NCI-H2029 (cell line): Measurements from ENCODE around the gene TK2.
A peak's percentile ranks its signal among the peaks of the same experiment; 100 is the strongest.

Source experiments
- DNase-seq: peaks from one replicate; lab custom pipeline; 2025; lab: John Stamatoyannopoulos, UW

TK2 gene

GRCh38 chr16:66481943-66482390 is 68.0 kb downstream of the TK2 start:
- no peak for DNase-seq

GRCh38 chr16:66481081-66481942 is 68.6 kb downstream of the TK2 start:
- DNase-seq, result no peak

- DNase-seq, result no peak
These were observed 69.4 kb downstream of the TK2 start for GRCh38 chr16:66480265-66481080.

- no peak for DNase-seq
These were observed 70.2 kb downstream of the TK2 start for GRCh38 chr16:66479661-66480264.

DNA sequence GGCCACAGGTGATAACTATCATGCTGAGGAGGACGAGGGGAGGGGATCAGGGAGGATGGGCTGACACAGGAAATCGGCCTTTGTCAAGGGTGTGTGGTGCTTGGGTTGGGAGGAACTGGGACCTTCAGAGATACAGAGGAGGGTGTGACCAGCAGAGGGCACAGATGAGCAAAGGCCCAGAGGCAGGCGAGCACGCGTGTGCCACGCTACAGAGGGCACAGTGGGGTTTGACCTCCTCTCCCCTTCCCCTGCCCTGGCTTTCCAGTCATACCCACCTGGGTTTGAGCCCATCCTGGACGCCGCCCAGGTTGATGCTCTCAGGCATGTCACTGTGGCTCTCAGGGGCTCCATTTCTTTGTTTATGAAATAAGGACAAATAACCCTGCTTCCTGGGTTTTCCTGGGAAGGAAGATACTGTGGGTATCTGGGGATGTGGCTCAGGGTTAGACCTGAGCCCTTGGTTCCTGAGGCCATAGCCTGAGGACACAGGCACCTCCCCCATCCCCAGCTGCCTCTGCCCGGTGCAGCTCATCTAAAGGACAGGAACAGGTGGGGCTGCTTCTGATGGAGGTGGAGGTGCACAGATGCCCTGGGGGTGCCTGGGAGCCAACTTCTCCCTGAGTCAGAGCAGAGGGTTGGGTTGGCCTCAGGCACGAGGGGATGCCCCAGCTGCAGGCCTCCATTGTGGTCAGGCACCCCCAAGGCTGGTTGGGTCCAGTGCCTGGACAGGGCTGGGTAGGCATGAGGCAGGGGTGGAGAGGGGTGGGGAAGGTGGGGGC is 71.0 kb downstream of the TK2 start:
- DNase-seq, result no peak

DNA sequence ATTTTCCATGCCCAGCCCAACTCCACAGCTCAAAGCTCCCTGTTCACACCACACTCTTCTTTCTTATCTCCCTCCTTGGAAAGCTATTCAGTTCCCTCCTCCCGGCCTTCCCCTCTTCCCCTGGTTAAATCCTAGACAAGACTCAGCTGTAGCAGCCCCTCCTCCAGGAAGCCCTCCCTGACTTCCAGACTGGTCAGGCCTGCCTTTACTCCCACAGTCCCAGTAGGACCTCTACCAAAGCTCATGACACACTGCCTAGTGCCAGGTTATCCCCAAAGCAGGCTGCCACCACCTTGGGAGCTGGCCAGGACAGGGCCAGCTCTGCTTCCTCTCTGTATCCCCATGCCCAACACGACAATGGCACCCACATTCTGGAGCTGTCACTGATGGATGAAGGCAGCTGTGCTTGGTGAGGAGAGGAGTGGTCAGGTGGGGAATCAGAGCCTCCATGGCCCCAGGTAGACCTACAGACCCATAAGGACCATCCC is 72.8 kb downstream of the TK2 start:
- no peak for DNase-seq

- DNase-seq, result peak; percentile 2
These were observed 73.4 kb downstream of the TK2 start for GRCh38 chr16:66476328-66477027.

DNA sequence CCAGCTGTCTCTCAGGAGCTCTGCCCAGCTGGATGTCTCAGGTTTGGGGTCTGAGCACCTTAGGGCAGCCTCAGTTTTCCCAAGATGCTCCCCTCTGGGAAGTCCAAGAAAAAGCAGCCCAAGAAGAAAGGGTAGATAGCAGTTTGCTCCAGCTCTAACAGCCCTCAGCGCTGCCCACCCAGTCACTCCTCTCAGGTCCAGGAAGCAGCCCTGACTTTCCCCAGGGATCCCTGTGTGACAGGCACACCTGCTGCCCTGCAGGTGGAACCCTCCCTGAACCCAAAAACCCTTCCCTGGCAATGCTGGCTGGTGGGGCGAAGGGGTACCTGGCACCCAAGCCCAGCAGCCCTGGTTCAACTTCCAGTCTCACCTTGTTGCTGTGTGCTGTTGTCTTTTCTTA is 74.7 kb downstream of the TK2 start:
- DNase-seq, result no peak

- peak; percentile 91 for DNase-seq
These were observed 75.1 kb downstream of the TK2 start for GRCh38 chr16:66474750-66475199.

DNA sequence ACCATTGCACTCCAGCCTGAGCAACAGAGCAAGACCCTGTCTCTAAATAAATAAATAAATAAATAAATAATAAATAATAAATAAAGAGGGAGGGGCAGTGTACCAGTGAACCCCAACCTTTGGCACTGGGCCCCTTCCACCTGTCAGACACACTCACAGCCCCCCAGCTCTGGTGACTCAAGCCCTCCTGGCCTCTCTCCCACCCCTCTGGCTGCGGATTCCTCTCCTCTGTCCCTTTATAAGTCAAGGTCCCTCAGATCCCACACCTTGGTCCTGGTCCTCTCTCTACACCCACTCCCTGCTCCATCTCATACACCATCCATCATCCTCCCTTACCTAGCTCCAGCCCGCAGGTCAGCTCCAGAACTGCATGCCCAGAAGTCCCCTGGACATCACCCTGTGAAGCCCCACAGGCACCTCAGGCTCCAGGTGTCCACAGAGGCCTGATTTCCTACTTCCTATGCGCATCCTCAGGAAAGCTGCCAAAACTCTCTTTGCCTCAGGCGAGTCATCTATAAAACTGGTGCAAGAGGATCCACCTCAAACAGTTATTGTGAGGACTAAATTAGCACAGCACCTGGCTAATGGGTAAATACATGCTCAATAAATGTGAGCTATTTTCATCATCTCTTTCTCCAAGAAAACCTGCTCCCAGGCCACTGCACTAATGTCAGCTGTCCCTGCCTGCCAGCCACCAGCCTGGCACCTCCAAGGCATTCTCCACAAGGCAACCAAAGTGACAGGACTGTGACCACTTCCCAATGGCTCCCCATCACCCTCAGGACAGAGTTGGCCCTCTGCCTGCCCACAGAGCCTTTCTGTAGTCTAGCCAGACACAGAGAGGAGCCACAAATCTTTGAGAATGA is 76.0 kb downstream of the TK2 start:
- peak; percentile 59 for DNase-seq

- DNase-seq, result no peak
These were observed 76.8 kb downstream of the TK2 start for GRCh38 chr16:66473051-66473571.

- DNase-seq, result no peak
These were observed 78.1 kb downstream of the TK2 start for GRCh38 chr16:66471716-66472393.

DNA sequence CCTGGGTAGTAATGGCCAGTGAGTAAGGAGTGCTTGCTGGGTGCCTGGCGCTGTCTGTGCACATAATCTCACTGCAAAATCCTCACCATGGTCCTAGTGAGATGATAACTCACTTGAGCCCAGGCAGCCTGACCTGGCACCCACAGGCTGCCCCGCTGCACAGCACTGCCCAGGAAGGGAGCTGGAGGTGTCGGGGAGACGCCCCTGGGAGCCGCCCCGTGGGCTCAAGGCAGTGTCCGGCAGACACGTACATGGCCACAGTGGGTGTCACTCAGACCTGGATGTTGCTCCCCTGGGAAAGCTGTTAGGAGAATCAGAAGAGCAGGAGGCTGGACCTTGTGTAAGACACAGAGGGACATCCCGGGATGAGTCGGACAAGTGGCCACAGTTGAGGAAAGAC is 78.7 kb downstream of the TK2 start:
- no peak for DNase-seq

- no peak for DNase-seq
These were observed 79.4 kb downstream of the TK2 start for GRCh38 chr16:66470556-66470955.

DNA sequence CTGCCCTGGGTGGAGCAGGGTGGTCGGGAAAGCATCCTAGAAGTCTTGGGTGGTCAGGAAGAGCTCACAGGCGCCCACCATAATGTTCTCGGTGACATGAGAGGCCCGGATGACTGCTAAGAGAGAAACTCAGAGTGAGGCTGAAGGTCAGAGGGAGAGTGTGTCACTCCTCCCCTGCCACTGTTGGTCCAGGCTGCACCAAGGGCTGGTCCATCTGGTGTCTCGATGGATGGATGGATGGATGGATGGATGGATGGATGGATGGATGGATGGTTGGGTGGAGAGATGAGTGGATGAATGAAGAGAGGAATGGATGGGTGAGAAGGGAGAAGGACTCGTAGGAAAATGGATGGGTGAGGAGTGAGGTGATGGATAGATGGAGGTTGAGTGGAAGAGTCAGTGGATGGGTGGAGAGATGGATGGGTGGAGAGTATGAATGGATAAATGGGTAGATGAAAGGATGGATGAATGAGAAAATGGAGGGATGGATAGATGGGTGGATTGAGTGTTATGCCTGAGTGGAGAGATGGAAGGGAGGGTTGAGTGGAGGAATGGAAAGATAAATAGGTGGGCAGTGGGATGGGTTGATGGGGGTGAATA is 79.9 kb downstream of the TK2 start:
- DNase-seq, result no peak

DNA sequence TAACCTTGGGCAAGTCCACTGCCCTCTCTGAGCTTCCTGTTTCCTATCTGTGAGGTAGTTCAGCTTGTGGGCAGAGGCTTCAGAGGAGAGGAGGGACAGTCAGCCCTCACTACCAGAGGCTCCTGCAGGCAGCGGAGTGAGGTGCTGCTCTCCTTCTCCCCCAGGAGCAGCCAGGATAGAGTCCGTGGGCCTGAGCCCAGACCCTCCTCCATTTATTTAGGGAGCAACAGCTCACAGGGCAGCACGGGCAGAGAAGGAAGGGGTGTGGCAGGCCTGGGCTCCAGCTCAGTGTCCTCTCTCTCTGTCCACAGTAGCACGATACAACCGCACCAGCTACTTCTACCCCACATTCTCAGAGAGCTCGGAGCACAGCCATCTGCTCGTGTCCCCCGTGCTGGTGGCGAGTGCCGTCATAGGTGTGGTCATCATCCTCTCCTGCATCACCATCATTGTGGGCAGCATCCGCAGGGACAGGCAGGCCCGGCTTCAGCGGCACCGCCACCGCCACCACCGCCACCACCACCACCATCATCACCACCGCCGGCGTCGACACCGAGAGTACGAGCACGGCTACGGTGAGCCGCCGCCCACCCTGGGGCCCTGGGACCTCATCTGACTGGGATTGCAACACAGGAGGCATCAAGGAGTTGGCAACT is 80.5 kb downstream of the TK2 start:
- DNase-seq, result no peak

DNA sequence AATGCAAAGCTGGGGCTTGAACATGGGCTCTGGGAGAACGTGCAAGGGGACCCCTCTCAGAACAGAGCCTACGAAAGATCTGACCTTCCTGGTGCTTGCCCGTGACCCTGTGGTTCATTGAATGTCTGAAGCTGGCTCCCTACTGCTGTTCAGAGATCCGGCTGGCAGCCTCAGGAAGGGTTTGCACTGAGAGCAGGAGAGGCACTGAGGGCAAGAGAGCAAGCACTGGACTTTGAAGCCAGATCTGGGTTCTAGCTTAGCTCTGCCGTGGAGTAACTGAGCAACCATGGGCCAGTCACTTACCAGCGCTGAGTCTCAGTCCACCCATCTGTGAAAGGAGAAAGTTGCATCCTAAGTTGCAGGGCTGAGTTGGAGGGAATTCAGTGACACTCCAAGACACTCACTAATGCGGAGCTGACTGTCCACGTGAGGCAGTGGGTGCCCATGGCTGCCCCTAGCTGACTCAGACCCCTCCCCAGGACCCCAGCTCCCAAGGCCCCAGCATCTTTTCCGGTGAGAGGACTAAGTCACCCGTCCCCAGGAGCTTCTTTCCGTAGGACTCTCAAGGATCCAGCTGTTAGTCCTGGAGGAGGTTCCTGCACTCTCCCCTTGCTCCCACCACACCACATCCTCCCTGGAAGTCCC is 81.5 kb downstream of the TK2 start:
- no peak for DNase-seq

DNA sequence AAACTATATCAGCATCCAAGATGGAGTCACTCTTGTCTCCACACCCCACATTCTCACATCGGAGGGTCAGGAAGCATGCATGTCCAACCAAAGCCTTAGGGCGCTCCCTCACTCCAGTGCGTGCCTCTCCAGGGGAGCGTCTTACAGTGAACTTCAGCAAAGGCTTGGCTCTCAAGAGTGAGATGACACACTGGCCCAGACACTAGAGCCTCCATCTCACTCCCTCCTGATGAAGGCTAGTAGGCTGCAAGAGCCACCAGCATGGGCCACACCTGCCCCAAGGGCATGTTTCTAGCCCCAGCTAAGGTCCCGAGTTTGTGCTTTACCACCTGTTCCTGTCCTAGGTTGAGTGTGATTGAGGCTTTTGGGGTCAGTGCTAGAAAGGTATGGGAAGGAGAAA is 82.3 kb downstream of the TK2 start:
- DNase-seq, result no peak
